Left ventricle myocardium inferior (tissue), 1 donor: Measurements from ENCODE around the gene KLHL29. TPM values are rescaled to one million over a fixed set of nuclear protein-coding genes. Genes with fewer than 3 reads are reported as not detected.

ENCODE experiments used
- DNase-seq: peaks from one replicate; pipeline ENCODE4 v3.0.0-alpha.2; 2020
- H3K27ac ChIP-seq: fragments of 200-600 bp; replicated peaks from 2 replicates; pipeline ENCODE4 v1.8.0; 2021
- H3K27me3 ChIP-seq: fragments of 200-600 bp; 2 replicates; pipeline ENCODE4 v1.8.0; 2021; ENCODE audit warnings: low read depth
- H3K36me3 ChIP-seq: fragments of 200-600 bp; 2 replicates; pipeline ENCODE4 v1.8.0; 2021
- H3K4me1 ChIP-seq: fragments of 200-600 bp; 2 replicates; pipeline ENCODE4 v1.8.0; 2021
- H3K4me3 ChIP-seq: fragments of 200-600 bp; 2 replicates; pipeline ENCODE4 v1.8.0; 2021; ENCODE audit warnings: mild to moderate bottlenecking, moderate library complexity
- H3K9me3 ChIP-seq: fragments of 200-600 bp; replicated peaks from 2 replicates; pipeline ENCODE4 v1.8.0; 2021
- CTCF ChIP-seq: fragments of 200-600 bp; IDR thresholded peaks from 2 replicates; pipeline ENCODE4 v1.8.0; 2021; ENCODE audit warnings: antibody characterized with exemption, mild to moderate bottlenecking, borderline replicate concordance
- intact Hi-C: fragments of 100-400 bp; cut with micrococcal nuclease; formaldehyde crosslinking; loops from one replicate; pipeline ENCODE4 v1.11.0; 2022
- total RNA-seq: library from RNA; stranded (reverse); fragmentation: NEBNext Ultra II Directional; extraction: Animal tissue kit (Norgen Biotek cat#: 25700); gene quantifications from one replicate; pipeline ENCODE4 v1.2.1, GENCODE V29; 2021
- donor health status: DM: no; HTN: yes; CAD: no; lungs with severe emphysema.

KLHL29 gene
- total RNA-seq, 1 donor from 2014 or later, result 1.1 TPM

- H3K27me3 ChIP-seq, result no peaks in the 10 kb centered on the region
- H3K27ac ChIP-seq, result no peak overlapping the region
- no peak overlapping the region for H3K4me3 ChIP-seq
- H3K9me3 ChIP-seq, result peaks cover 8% of the 10 kb centered on the region
- no peak for DNase-seq
- TF ChIP-seq CTCF, result no peak
- H3K36me3 ChIP-seq, result peaks cover 6% of the 10 kb centered on the region
- H3K4me1 ChIP-seq, result no peaks in the 10 kb centered on the region
- intact Hi-C loops, result no loop called here
Measured at GRCh38 chr2:23647563-23647962, 262.6 kb downstream of the KLHL29 start.

- no peak for TF ChIP-seq CTCF
- Histone ChIP-seq H3K27ac (no peak overlapping the region), H3K36me3 (no peaks in the 10 kb centered on the region), H3K27me3 (no peaks in the 10 kb centered on the region), H3K4me1 (no peaks in the 10 kb centered on the region), H3K4me3 (no peak overlapping the region), H3K9me3 (peaks cover 8% of the 10 kb centered on the region)
- no peak for DNase-seq
- intact Hi-C loops, result no loop called here
Measured at GRCh38 chr2:23649303-23649702, 264.3 kb downstream of the KLHL29 start.

GRCh38 chr2:23649819-23650218 is 264.8 kb downstream of the KLHL29 start:
- Histone ChIP-seq H3K27ac (no peak overlapping the region), H3K4me1 (no peaks in the 10 kb centered on the region), H3K36me3 (no peaks in the 10 kb centered on the region), H3K9me3 (peaks cover 8% of the 10 kb centered on the region), H3K4me3 (no peak overlapping the region), H3K27me3 (no peaks in the 10 kb centered on the region)
- intact Hi-C loops, result no loop called here
- no peak for TF ChIP-seq CTCF
- DNase-seq, result no peak

GRCh38 chr2:23651187-23652080 is 266.5 kb downstream of the KLHL29 start:
- H3K4me1 ChIP-seq, result peaks cover 5% of the 10 kb centered on the region
- H3K9me3 ChIP-seq, result peaks cover 8% of the 10 kb centered on the region
- TF ChIP-seq CTCF, result no peak
- peaks cover 8% of the 10 kb centered on the region for H3K27me3 ChIP-seq
- intact Hi-C loops, result no loop called here
- no peak overlapping the region for H3K27ac ChIP-seq
- no peaks in the 10 kb centered on the region for H3K36me3 ChIP-seq
- DNase-seq, result no peak
- no peak overlapping the region for H3K4me3 ChIP-seq

GRCh38 chr2:23653326-23653725 is 268.3 kb downstream of the KLHL29 start:
- no peak for DNase-seq
- peaks cover 13% of the 10 kb centered on the region for H3K4me1 ChIP-seq
- peaks cover 25% of the 10 kb centered on the region for H3K27me3 ChIP-seq
- H3K27ac ChIP-seq, result no peak overlapping the region
- peaks cover 8% of the 10 kb centered on the region for H3K9me3 ChIP-seq
- TF ChIP-seq CTCF, result no peak
- H3K36me3 ChIP-seq, result no peaks in the 10 kb centered on the region
- intact Hi-C loops, result no loop called here
- no peak overlapping the region for H3K4me3 ChIP-seq
